H9 (cell line): ENCODE measurements around the gene MTHFS. TPM values are rescaled to one million over a fixed set of nuclear protein-coding genes. Genes with fewer than 3 reads are reported as not detected.

Experiments
- DNase-seq: peaks from one replicate; pipeline ENCODE4 v3.0.0-alpha.2; 2017
- H2AFZ ChIP-seq: one replicate; pipeline ENCODE4 v1.6.1; 2013; ENCODE audit warnings: mild to moderate bottlenecking, low read length, control low read depth, moderate library complexity
- H2AK5ac ChIP-seq: 2 replicates; pipeline ENCODE4 v1.6.1; 2013; ENCODE audit warnings: low read length, control low read depth, mixed read lengths; ENCODE audit not compliant: insufficient read length
- H2BK120ac ChIP-seq: one replicate; pipeline ENCODE4 v1.6.1; 2013; ENCODE audit warnings: low read depth, mild to moderate bottlenecking, low read length, control low read depth, inconsistent platforms; ENCODE audit not compliant: poor library complexity, severe bottlenecking
- H2BK12ac ChIP-seq: 2 replicates; pipeline ENCODE4 v1.6.1; 2013; ENCODE audit warnings: low read length, control low read depth, mixed read lengths, low read depth; ENCODE audit not compliant: insufficient read length
- H2BK15ac ChIP-seq: 2 replicates; pipeline ENCODE4 v1.6.1; 2013; ENCODE audit warnings: low read depth, low read length, control low read depth
- H2BK20ac ChIP-seq: one replicate; pipeline ENCODE4 v1.6.1; 2013; ENCODE audit warnings: low read depth, mild to moderate bottlenecking, low read length, control low read depth, inconsistent platforms; ENCODE audit not compliant: poor library complexity, severe bottlenecking
- H2BK5ac ChIP-seq: 2 replicates; pipeline ENCODE4 v1.6.1; 2013; ENCODE audit warnings: low read length, control low read depth, mixed read lengths; ENCODE audit not compliant: insufficient read length
- H3K14ac ChIP-seq: 2 replicates; pipeline ENCODE4 v1.6.1; 2013; ENCODE audit warnings: low read length, control low read depth; ENCODE audit not compliant: insufficient read depth
- H3K18ac ChIP-seq: 2 replicates; pipeline ENCODE4 v1.6.1; 2013; ENCODE audit warnings: low read depth, mild to moderate bottlenecking, mixed read lengths, low read length, control low read depth; ENCODE audit not compliant: insufficient read length
- H3K23ac ChIP-seq: 2 replicates; pipeline ENCODE4 v1.6.1; 2013; ENCODE audit warnings: low read length, control low read depth, mixed read lengths, low read depth; ENCODE audit not compliant: insufficient read length
- H3K23me2 ChIP-seq: 2 replicates; pipeline ENCODE4 v1.6.1; 2013; ENCODE audit warnings: low read depth, mild to moderate bottlenecking, mixed read lengths, low read length, control low read depth; ENCODE audit not compliant: insufficient read length, poor library complexity, severe bottlenecking
- H3K27ac ChIP-seq: 2 replicates; pipeline ENCODE4 v1.5.1; 2013; ENCODE audit warnings: low read length, control low read depth, mixed read lengths, low read depth; ENCODE audit not compliant: insufficient read length
- H3K27me3 ChIP-seq: 2 replicates; pipeline ENCODE4 v1.6.1; 2013; ENCODE audit warnings: low read length, control low read depth, inconsistent platforms; ENCODE audit not compliant: insufficient read depth
- H3K4ac ChIP-seq: 2 replicates; pipeline ENCODE4 v1.6.1; 2013; ENCODE audit warnings: low read depth, mild to moderate bottlenecking, control low read depth, inconsistent platforms, low read length, moderate library complexity
- H3K4me1 ChIP-seq: 2 replicates; pipeline ENCODE4 v1.6.1; 2013; ENCODE audit warnings: low read length, control low read depth, inconsistent platforms; ENCODE audit not compliant: insufficient read depth
- H3K4me2 ChIP-seq: 2 replicates; pipeline ENCODE4 v1.6.1; 2013; ENCODE audit warnings: low read length, control low read depth, mixed read lengths; ENCODE audit not compliant: insufficient read length, insufficient read depth
- H3K56ac ChIP-seq: 2 replicates; pipeline ENCODE4 v1.6.1; 2013; ENCODE audit warnings: low read depth, mild to moderate bottlenecking, mixed read lengths, low read length, control low read depth; ENCODE audit not compliant: insufficient read length
- H3K79me1 ChIP-seq: 2 replicates; pipeline ENCODE4 v1.6.1; 2013; ENCODE audit warnings: low read depth, mild to moderate bottlenecking, moderate library complexity, low read length, control low read depth, inconsistent platforms; ENCODE audit not compliant: insufficient read depth, poor library complexity, severe bottlenecking
- H3K79me2 ChIP-seq: 2 replicates; pipeline ENCODE4 v1.6.1; 2013; ENCODE audit warnings: low read length, control low read depth, inconsistent platforms; ENCODE audit not compliant: insufficient read depth
- H3K9ac ChIP-seq: 2 replicates; pipeline ENCODE4 v1.6.1; 2013; ENCODE audit warnings: low read length, control low read depth, mixed read lengths; ENCODE audit not compliant: insufficient read length; ENCODE audit errors: extremely low read depth
- H3K9me3 ChIP-seq: one replicate; pipeline ENCODE4 v1.6.1; 2013; ENCODE audit warnings: low read depth, low read length, inconsistent platforms; ENCODE audit not compliant: control insufficient read depth
- H3T11ph ChIP-seq: one replicate; pipeline ENCODE4 v1.6.1; 2013; ENCODE audit warnings: mild to moderate bottlenecking, low read length, control low read depth, inconsistent platforms
- H4K20me1 ChIP-seq: one replicate; pipeline ENCODE4 v1.6.1; 2013; ENCODE audit not compliant: control insufficient read depth, insufficient read length, insufficient read depth
- H4K5ac ChIP-seq: 2 replicates; pipeline ENCODE4 v1.6.1; 2013; ENCODE audit warnings: low read depth, mild to moderate bottlenecking, mixed read lengths, low read length, control low read depth; ENCODE audit not compliant: insufficient read length
- H4K8ac ChIP-seq: replicated peaks from 2 replicates; pipeline ENCODE4 v1.6.1; 2013; ENCODE audit warnings: low read length, control low read depth, mixed read lengths, low read depth; ENCODE audit not compliant: insufficient read length
- H4K91ac ChIP-seq: 2 replicates; pipeline ENCODE4 v1.6.1; 2013; ENCODE audit warnings: low read depth, mild to moderate bottlenecking, moderate library complexity, mixed read lengths, low read length, control low read depth; ENCODE audit not compliant: insufficient read length
- H3K27ac Mint-ChIP-seq, 3 experiments: 2 replicates in 2 of 3; 3 replicates in 1 of 3; pipeline ENCODE4 v1.8.0; 2020 to 2021; ENCODE audit warnings: mixed read lengths in 3 of 3, mild to moderate bottlenecking in 1 of 3, moderate library complexity in 1 of 3
- H3K27me3 Mint-ChIP-seq: 2 replicates; pipeline ENCODE4 v1.8.0; 2021; ENCODE audit warnings: low read depth, mild to moderate bottlenecking, moderate library complexity, mixed read lengths
- H3K36me3 Mint-ChIP-seq, 3 experiments: 2 replicates in 2 of 3; 3 replicates in 1 of 3; pipeline ENCODE4 v1.8.0; 2020 to 2021; ENCODE audit warnings: low read depth in 3 of 3, mixed read lengths in 3 of 3; ENCODE audit not compliant: insufficient read depth in 1 of 3
- H3K4me1 Mint-ChIP-seq, 2 experiments: 2 replicates each; pipeline ENCODE4 v1.8.0; 2020; ENCODE audit warnings: mixed read lengths in 2 of 2
- H3K4me3 Mint-ChIP-seq, 2 experiments: 2 replicates in 1 of 2; 3 replicates in 1 of 2; pipeline ENCODE4 v1.8.0; 2020 to 2021; ENCODE audit warnings: mild to moderate bottlenecking in 2 of 2, mixed read lengths in 2 of 2, moderate library complexity in 1 of 2
- H3K9me3 Mint-ChIP-seq, 2 experiments: 2 replicates in 1 of 2; 3 replicates in 1 of 2; pipeline ENCODE4 v1.8.0; 2020; ENCODE audit warnings: mild to moderate bottlenecking in 2 of 2, mixed read lengths in 2 of 2, moderate library complexity in 1 of 2
- CTCF ChIP-seq: fragments of 200-600 bp; sonication (generic); conservative IDR thresholded peaks from 3 replicates; pipeline ENCODE4 v1.8.0; 2021; ENCODE audit warnings: antibody characterized with exemption, mild to moderate bottlenecking
- WGBS: extraction: QIAGEN DNeasy Blood & Tissue Kit; methylation state at CpG from one replicate; pipeline ENCODE4 v1.1.7; 2013; ENCODE audit warnings: missing lambda C conversion rate, low lambda C conversion rate, mixed read lengths; ENCODE audit not compliant: insufficient read length; ENCODE audit errors: extremely low coverage; 5-methylcytosine and 5-hydroxymethylcytosine counted together
- total RNA-seq: library from RNA; stranded (reverse); gene quantifications from 2 replicates; pipeline ENCODE4 v1.2.1, GENCODE V29; 2021

Gene MTHFS
- total RNA-seq, 1 experiment from 2014 or later = 36.9 TPM

- peak overlapping the region in 1 of 3 experiments; percentile 96; a peak in 3 of 7 replicates for H3K27ac Mint-ChIP-seq
- no peaks in the 10 kb centered on the region; the same call in 1 of the 2 replicates for H3K27me3 Mint-ChIP-seq
- H3K4me1 Mint-ChIP-seq = peaks cover 11 to 20% of the 10 kb centered on the region in 2 experiments
- Histone ChIP-seq H3K9ac (no peak overlapping the region), H4K8ac (no peak overlapping the region), H3K14ac (no peak overlapping the region), H3K56ac (no peak overlapping the region), H3K4me2 (peak overlapping the region; percentile 24), H3K4ac (no peak overlapping the region), H3K4me1 (no peaks in the 10 kb centered on the region), H3K9me3 (peaks cover 14% of the 10 kb centered on the region), H4K91ac (no peak overlapping the region), H2BK12ac (no peak overlapping the region), H3K23me2 (peaks cover 7% of the 10 kb centered on the region), H3K27me3 (no peaks in the 10 kb centered on the region), H3K79me2 (peaks cover 15% of the 10 kb centered on the region; the same call in 1 of the 2 replicates), H4K5ac (no peak overlapping the region), H4K20me1 (no peaks in the 10 kb centered on the region), H3K23ac (no peak overlapping the region), H3K79me1 (no peaks in the 10 kb centered on the region), H3K18ac (no peak overlapping the region), H3T11ph (no peak overlapping the region), H2BK15ac (no peak overlapping the region), H3K27ac (peak overlapping the region; percentile 78), H2AK5ac (no peak overlapping the region), H2BK120ac (no peak overlapping the region), H2BK5ac (no peak overlapping the region), H2BK20ac (no peak overlapping the region), H2AFZ (no peak overlapping the region)
- TF ChIP-seq CTCF = no peak
- DNase-seq = peak; percentile 62
- H3K4me3 Mint-ChIP-seq = peak overlapping the region in 1 of 2 experiments; percentile 37; a peak in 2 of 5 replicates
- WGBS = no CpG with 5 or more reads among the region's 12 CpGs
- H3K36me3 Mint-ChIP-seq = peaks cover 72 to 76% (median 73%) of the 10 kb centered on the region in 3 experiments
- peaks cover 70 to 71% of the 10 kb centered on the region in 2 experiments for H3K9me3 Mint-ChIP-seq
Observed at GRCh38 chr15:79919749-79920511, 23.1 kb upstream of the MTHFS start.
